Erythroblast (primary cell): Measurements from ENCODE around the gene TEDC1.

Source experiments
- GATA1 ChIP-seq: IDR thresholded peaks from 2 replicates; pipeline ENCODE4 v1.6.1; 2011; ENCODE audit warnings: low read depth, mild to moderate bottlenecking, control low read depth, low read length, moderate library complexity
- POLR2A ChIP-seq: IDR thresholded peaks from 2 replicates; pipeline ENCODE4 v1.6.1; 2011; ENCODE audit warnings: mild to moderate bottlenecking, low read length

- TF ChIP-seq POLR2A: no peak
- no peak for TF ChIP-seq GATA1
Measured at GRCh38 chr14:105503296-105503640, 12.2 kb downstream of the TEDC1 start.
